ENCODE results near the gene APIP. TPM values are rescaled to one million over a fixed set of nuclear protein-coding genes. Genes with fewer than 3 reads are reported as not detected.

APIP gene
- total and polyA plus RNA-seq, 2 of the 8 experiments (the other 6 are each of a cell fraction or from before 2014, with no cell fraction given): 10.4 to 25.7 TPM

- TF ChIP-seq, protein P1, sequence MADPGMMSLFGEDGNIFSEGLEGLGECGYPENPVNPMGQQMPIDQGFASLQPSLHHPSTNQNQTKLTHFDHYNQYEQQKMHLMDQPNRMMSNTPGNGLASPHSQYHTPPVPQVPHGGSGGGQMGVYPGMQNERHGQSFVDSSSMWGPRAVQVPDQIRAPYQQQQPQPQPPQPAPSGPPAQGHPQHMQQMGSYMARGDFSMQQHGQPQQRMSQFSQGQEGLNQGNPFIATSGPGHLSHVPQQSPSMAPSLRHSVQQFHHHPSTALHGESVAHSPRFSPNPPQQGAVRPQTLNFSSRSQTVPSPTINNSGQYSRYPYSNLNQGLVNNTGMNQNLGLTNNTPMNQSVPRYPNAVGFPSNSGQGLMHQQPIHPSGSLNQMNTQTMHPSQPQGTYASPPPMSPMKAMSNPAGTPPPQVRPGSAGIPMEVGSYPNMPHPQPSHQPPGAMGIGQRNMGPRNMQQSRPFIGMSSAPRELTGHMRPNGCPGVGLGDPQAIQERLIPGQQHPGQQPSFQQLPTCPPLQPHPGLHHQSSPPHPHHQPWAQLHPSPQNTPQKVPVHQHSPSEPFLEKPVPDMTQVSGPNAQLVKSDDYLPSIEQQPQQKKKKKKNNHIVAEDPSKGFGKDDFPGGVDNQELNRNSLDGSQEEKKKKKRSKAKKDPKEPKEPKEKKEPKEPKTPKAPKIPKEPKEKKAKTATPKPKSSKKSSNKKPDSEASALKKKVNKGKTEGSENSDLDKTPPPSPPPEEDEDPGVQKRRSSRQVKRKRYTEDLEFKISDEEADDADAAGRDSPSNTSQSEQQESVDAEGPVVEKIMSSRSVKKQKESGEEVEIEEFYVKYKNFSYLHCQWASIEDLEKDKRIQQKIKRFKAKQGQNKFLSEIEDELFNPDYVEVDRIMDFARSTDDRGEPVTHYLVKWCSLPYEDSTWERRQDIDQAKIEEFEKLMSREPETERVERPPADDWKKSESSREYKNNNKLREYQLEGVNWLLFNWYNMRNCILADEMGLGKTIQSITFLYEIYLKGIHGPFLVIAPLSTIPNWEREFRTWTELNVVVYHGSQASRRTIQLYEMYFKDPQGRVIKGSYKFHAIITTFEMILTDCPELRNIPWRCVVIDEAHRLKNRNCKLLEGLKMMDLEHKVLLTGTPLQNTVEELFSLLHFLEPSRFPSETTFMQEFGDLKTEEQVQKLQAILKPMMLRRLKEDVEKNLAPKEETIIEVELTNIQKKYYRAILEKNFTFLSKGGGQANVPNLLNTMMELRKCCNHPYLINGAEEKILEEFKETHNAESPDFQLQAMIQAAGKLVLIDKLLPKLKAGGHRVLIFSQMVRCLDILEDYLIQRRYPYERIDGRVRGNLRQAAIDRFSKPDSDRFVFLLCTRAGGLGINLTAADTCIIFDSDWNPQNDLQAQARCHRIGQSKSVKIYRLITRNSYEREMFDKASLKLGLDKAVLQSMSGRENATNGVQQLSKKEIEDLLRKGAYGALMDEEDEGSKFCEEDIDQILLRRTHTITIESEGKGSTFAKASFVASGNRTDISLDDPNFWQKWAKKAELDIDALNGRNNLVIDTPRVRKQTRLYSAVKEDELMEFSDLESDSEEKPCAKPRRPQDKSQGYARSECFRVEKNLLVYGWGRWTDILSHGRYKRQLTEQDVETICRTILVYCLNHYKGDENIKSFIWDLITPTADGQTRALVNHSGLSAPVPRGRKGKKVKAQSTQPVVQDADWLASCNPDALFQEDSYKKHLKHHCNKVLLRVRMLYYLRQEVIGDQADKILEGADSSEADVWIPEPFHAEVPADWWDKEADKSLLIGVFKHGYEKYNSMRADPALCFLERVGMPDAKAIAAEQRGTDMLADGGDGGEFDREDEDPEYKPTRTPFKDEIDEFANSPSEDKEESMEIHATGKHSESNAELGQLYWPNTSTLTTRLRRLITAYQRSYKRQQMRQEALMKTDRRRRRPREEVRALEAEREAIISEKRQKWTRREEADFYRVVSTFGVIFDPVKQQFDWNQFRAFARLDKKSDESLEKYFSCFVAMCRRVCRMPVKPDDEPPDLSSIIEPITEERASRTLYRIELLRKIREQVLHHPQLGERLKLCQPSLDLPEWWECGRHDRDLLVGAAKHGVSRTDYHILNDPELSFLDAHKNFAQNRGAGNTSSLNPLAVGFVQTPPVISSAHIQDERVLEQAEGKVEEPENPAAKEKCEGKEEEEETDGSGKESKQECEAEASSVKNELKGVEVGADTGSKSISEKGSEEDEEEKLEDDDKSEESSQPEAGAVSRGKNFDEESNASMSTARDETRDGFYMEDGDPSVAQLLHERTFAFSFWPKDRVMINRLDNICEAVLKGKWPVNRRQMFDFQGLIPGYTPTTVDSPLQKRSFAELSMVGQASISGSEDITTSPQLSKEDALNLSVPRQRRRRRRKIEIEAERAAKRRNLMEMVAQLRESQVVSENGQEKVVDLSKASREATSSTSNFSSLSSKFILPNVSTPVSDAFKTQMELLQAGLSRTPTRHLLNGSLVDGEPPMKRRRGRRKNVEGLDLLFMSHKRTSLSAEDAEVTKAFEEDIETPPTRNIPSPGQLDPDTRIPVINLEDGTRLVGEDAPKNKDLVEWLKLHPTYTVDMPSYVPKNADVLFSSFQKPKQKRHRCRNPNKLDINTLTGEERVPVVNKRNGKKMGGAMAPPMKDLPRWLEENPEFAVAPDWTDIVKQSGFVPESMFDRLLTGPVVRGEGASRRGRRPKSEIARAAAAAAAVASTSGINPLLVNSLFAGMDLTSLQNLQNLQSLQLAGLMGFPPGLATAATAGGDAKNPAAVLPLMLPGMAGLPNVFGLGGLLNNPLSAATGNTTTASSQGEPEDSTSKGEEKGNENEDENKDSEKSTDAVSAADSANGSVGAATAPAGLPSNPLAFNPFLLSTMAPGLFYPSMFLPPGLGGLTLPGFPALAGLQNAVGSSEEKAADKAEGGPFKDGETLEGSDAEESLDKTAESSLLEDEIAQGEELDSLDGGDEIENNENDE (IDR thresholded peaks at IDR 0.05; ENCODE audit: insufficient replicate concordance, low read length): no peak
- TF ChIP-seq, protein P2, sequence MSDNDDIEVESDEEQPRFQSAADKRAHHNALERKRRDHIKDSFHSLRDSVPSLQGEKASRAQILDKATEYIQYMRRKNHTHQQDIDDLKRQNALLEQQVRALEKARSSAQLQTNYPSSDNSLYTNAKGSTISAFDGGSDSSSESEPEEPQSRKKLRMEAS (IDR thresholded peaks at IDR 0.05): no peak
- TF ChIP-seq KDM5A (IDR thresholded peaks at IDR 0.05; ENCODE audit: low read length) (no peak), SUZ12 (IDR thresholded peaks at IDR 0.05; ENCODE audit: low read length) (no peak), EP300 (IDR thresholded peaks at IDR 0.05; ENCODE audit: borderline replicate concordance in 1 of 2, low read depth in 2 of 2, low read length in 2 of 2) (no peak)
Observed at GRCh38 chr11:34909955-34910354, 6.2 kb downstream of the APIP start (continued).
